WTC11 (cell line): ENCODE data around the gene FRMD6. TPM values are rescaled to one million over a fixed set of nuclear protein-coding genes. Genes with fewer than 3 reads are reported as not detected.

Source experiments
- ATAC-seq: fragments of 200-7000 bp; cut with Tn5 transposase; 2 replicates; pipeline ENCODE4 v1.10.0; 2021; ENCODE audit warnings: mild to moderate bottlenecking, moderate library complexity
- CTCF ChIA-PET: fragments of 300-600 bp; sonication (Branson Sonifier 250); formaldehyde crosslinking; loops from one replicate; lab custom pipeline; 2021; ENCODE audit warnings: antibody characterized with exemption; lab: Charles Lee
- POLR2A ChIA-PET: fragments of 350-600 bp; sonication (Branson Sonifier 250); formaldehyde crosslinking; loops from one replicate; lab custom pipeline; 2021; ENCODE audit warnings: antibody characterized with exemption; lab: Charles Lee
- DNase-seq: peaks from one replicate; pipeline ENCODE4 v3.0.0; 2021; ENCODE audit warnings: low spot score
- H3K27ac Mint-ChIP-seq: 2 replicates; pipeline ENCODE4 v1.8.0; 2021; ENCODE audit warnings: mixed read lengths
- H3K27me3 Mint-ChIP-seq: 2 replicates; pipeline ENCODE4 v1.8.0; 2021; ENCODE audit warnings: low read depth, mild to moderate bottlenecking, moderate library complexity, mixed read lengths
- H3K36me3 Mint-ChIP-seq: 2 replicates; pipeline ENCODE4 v1.8.0; 2021; ENCODE audit warnings: mixed read lengths
- H3K4me1 Mint-ChIP-seq: 2 replicates; pipeline ENCODE4 v1.8.0; 2022; ENCODE audit warnings: mixed read lengths
- H3K4me3 Mint-ChIP-seq: 2 replicates; pipeline ENCODE4 v1.8.0; 2021; ENCODE audit warnings: mild to moderate bottlenecking, moderate library complexity, mixed read lengths
- H3K9me3 Mint-ChIP-seq: 2 replicates; pipeline ENCODE4 v1.8.0; 2021; ENCODE audit warnings: mixed read lengths
- ELF4 ChIP-seq: sonication (generic); formaldehyde crosslinking; IDR thresholded peaks from 2 replicates; pipeline ENCODE4 v1.8.1; 2022; ENCODE audit warnings: low read depth, mild to moderate bottlenecking, moderate library complexity, missing genetic modification reagents
- GABPB1 ChIP-seq: sonication (generic); formaldehyde crosslinking; IDR thresholded peaks from 2 replicates; pipeline ENCODE4 v1.8.1; 2023; ENCODE audit warnings: mild to moderate bottlenecking, missing genetic modification reagents
- NR1H2 ChIP-seq: sonication (generic); formaldehyde crosslinking; IDR thresholded peaks from 2 replicates; pipeline ENCODE4 v1.9.0; 2021; ENCODE audit warnings: mild to moderate bottlenecking, moderate library complexity, missing genetic modification reagents
- NR3C1 ChIP-seq: sonication (generic); formaldehyde crosslinking; conservative IDR thresholded peaks from 2 replicates; pipeline ENCODE4 v1.8.1; 2023; ENCODE audit warnings: low read depth, mild to moderate bottlenecking, missing genetic modification reagents
- OVOL2 ChIP-seq: fragments of 250-450 bp; sonication (Bioruptor Pico); IDR thresholded peaks from 2 replicates; pipeline ENCODE4 v1.9.0; 2021; ENCODE audit warnings: mild to moderate bottlenecking, borderline replicate concordance
- SOX15 ChIP-seq: fragments of 250-450 bp; sonication (Bioruptor Pico); IDR thresholded peaks from 2 replicates; pipeline ENCODE4 v1.9.0; 2021; ENCODE audit warnings: mild to moderate bottlenecking
- TP53 ChIP-seq: sonication (generic); formaldehyde crosslinking; IDR thresholded peaks from 2 replicates; pipeline ENCODE4 v1.8.1; 2023; ENCODE audit warnings: mild to moderate bottlenecking, missing genetic modification reagents
- ZBTB21 ChIP-seq: sonication (generic); formaldehyde crosslinking; IDR thresholded peaks from 2 replicates; pipeline ENCODE4 v1.8.1; 2023; ENCODE audit warnings: mild to moderate bottlenecking, missing genetic modification reagents, borderline replicate concordance
- ZNF138 ChIP-seq: sonication (generic); formaldehyde crosslinking; conservative IDR thresholded peaks from 2 replicates; pipeline ENCODE4 v1.8.1; 2022; ENCODE audit warnings: mild to moderate bottlenecking, moderate library complexity, missing genetic modification reagents
- ZNF232 ChIP-seq: sonication (generic); formaldehyde crosslinking; IDR thresholded peaks from 2 replicates; pipeline ENCODE4 v1.8.0; 2022; ENCODE audit warnings: mild to moderate bottlenecking, missing genetic modification reagents
- total RNA-seq: library from RNA; stranded (reverse); gene quantifications from 3 replicates; pipeline ENCODE4 v1.2.3, GENCODE V29; 2021
- TF ChIP-seq, protein P1 (sequence below): sonication (generic); formaldehyde crosslinking; IDR thresholded peaks from 2 replicates; pipeline ENCODE4 v1.8.0; 2023; ENCODE audit warnings: mild to moderate bottlenecking, missing genetic modification reagents
- TF ChIP-seq, protein P2 (sequence below): sonication (generic); formaldehyde crosslinking; conservative IDR thresholded peaks from 2 replicates; pipeline ENCODE4 v1.8.1; 2023; ENCODE audit warnings: mild to moderate bottlenecking, low read depth, missing genetic modification reagents, moderate library complexity
- TF ChIP-seq, protein P3 (sequence below): fragments of 250-450 bp; sonication (Bioruptor Pico); IDR thresholded peaks from 2 replicates; pipeline ENCODE4 v1.9.0; 2021; ENCODE audit warnings: mild to moderate bottlenecking
- TF ChIP-seq, protein P4 (sequence below): fragments of 250-450 bp; sonication (Bioruptor Pico); conservative IDR thresholded peaks from 2 replicates; pipeline ENCODE4 v1.9.0; 2021; ENCODE audit warnings: mild to moderate bottlenecking
- TF ChIP-seq, protein P5 (sequence below): sonication (generic); formaldehyde crosslinking; IDR thresholded peaks from 2 replicates; pipeline ENCODE4 v1.8.1; 2023; ENCODE audit warnings: mild to moderate bottlenecking, missing genetic modification reagents
- TF ChIP-seq, protein P6 (sequence below): sonication (generic); formaldehyde crosslinking; IDR thresholded peaks from 2 replicates; pipeline ENCODE4 v1.8.0; 2022; ENCODE audit warnings: missing genetic modification reagents
- TF ChIP-seq, protein P7 (sequence below): sonication (generic); formaldehyde crosslinking; conservative IDR thresholded peaks from 2 replicates; pipeline ENCODE4 v1.8.1; 2022; ENCODE audit warnings: mild to moderate bottlenecking, missing genetic modification reagents
- TF ChIP-seq, protein P8 (sequence below): sonication (generic); formaldehyde crosslinking; IDR thresholded peaks from 2 replicates; pipeline ENCODE4 v1.8.1; 2022; ENCODE audit warnings: mild to moderate bottlenecking, moderate library complexity, missing genetic modification reagents
- TF ChIP-seq, protein P9 (sequence below): fragments of 250-450 bp; sonication (Bioruptor Pico); IDR thresholded peaks from 2 replicates; pipeline ENCODE4 v2.1.2; 2022; ENCODE audit warnings: mild to moderate bottlenecking, moderate library complexity

The FRMD6 gene
- total RNA-seq, 1 experiment from 2014 or later = 21.8 TPM

DNA sequence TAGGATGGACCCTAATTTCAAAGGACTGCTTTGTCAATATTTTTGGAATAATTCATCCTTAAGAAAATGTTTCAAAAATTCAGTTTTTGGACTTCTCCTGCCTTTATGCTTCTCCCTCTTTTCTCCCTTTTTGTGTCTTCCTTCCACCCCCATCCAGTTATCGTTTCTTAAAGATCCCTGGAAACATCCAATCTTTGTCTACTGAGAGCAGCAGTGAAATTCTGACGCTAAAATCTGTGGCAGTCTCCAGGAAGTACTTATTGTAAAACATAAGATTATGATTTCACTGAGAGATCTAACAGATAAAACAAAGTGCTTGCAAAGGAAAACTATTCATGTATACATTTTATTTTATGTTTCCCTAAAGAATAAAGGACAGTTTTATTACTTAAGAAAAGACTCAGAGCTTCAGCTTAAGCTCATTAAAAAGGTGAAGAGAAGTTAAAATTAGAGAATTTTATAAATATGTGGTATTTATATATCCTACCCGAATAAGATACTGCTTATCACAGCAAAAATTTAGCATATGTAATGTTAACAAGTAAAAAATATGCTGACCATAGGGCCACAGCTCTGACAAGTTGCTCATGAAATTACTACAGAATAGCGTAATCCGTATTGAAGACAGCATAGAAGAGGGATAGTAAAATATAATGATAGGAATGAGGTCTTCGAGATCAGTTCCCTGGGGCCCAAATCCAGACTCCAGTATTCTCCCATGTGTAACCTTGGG, 6.9 kb downstream of the FRMD6 start (continued):
- TF ChIP-seq, protein P1, sequence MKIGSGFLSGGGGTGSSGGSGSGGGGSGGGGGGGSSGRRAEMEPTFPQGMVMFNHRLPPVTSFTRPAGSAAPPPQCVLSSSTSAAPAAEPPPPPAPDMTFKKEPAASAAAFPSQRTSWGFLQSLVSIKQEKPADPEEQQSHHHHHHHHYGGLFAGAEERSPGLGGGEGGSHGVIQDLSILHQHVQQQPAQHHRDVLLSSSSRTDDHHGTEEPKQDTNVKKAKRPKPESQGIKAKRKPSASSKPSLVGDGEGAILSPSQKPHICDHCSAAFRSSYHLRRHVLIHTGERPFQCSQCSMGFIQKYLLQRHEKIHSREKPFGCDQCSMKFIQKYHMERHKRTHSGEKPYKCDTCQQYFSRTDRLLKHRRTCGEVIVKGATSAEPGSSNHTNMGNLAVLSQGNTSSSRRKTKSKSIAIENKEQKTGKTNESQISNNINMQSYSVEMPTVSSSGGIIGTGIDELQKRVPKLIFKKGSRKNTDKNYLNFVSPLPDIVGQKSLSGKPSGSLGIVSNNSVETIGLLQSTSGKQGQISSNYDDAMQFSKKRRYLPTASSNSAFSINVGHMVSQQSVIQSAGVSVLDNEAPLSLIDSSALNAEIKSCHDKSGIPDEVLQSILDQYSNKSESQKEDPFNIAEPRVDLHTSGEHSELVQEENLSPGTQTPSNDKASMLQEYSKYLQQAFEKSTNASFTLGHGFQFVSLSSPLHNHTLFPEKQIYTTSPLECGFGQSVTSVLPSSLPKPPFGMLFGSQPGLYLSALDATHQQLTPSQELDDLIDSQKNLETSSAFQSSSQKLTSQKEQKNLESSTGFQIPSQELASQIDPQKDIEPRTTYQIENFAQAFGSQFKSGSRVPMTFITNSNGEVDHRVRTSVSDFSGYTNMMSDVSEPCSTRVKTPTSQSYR (CRISPR knock-in tag) = no peak
- no peak for TF ChIP-seq SOX15 (CRISPR knock-in tag)

DNA sequence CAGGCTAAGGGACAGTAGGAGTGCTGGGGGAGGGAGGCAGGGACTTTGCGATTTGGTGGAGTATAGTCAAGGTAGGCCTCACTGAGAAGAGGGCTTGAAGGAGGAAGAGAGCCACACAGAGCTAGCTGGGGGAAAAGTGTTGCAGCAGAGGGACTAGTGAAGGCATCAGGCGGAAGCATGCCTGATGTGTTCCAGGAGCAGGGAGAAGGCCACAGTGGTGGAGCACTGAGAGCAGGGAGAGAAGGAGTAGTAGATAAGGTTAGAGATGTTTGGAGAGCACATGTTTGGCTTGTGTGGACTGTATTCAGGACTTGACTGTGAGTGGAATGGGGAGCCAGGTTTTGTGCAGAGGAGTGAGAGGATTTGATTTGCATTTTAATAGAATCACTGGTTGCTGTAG, 9.0 kb downstream of the FRMD6 start:
- Mint-ChIP-seq H3K4me1 (peaks cover 29% of the 10 kb centered on the region), H3K36me3 (peaks cover 7% of the 10 kb centered on the region), H3K4me3 (no peak overlapping the region), H3K9me3 (peaks cover 9% of the 10 kb centered on the region), H3K27me3 (no peaks in the 10 kb centered on the region), H3K27ac (peak overlapping the region; percentile 4; the same call in 1 of the 2 replicates)
- ChIA-PET POLR2A (no interaction called here), CTCF (interaction anchor here (1.7 kb wide), 1 partner anchor 9 kb away, joined by 5 read pairs; the partner anchor contains the start of gene FRMD6)
- DNase-seq (no peak), ATAC-seq (peak; percentile 51)
- no peak for TF ChIP-seq ZNF138 (CRISPR knock-in tag)
- TF ChIP-seq, protein P2, sequence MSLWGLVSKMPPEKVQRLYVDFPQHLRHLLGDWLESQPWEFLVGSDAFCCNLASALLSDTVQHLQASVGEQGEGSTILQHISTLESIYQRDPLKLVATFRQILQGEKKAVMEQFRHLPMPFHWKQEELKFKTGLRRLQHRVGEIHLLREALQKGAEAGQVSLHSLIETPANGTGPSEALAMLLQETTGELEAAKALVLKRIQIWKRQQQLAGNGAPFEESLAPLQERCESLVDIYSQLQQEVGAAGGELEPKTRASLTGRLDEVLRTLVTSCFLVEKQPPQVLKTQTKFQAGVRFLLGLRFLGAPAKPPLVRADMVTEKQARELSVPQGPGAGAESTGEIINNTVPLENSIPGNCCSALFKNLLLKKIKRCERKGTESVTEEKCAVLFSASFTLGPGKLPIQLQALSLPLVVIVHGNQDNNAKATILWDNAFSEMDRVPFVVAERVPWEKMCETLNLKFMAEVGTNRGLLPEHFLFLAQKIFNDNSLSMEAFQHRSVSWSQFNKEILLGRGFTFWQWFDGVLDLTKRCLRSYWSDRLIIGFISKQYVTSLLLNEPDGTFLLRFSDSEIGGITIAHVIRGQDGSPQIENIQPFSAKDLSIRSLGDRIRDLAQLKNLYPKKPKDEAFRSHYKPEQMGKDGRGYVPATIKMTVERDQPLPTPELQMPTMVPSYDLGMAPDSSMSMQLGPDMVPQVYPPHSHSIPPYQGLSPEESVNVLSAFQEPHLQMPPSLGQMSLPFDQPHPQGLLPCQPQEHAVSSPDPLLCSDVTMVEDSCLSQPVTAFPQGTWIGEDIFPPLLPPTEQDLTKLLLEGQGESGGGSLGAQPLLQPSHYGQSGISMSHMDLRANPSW (CRISPR knock-in tag) = no peak
- TF ChIP-seq NR1H2 (CRISPR knock-in tag) = no peak
- TF ChIP-seq, protein P3, sequence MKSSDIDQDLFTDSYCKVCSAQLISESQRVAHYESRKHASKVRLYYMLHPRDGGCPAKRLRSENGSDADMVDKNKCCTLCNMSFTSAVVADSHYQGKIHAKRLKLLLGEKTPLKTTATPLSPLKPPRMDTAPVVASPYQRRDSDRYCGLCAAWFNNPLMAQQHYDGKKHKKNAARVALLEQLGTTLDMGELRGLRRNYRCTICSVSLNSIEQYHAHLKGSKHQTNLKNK (CRISPR knock-in tag) = no peak
- TF ChIP-seq TP53 (CRISPR knock-in tag) = no peak
- no peak for TF ChIP-seq OVOL2 (CRISPR knock-in tag)
- TF ChIP-seq, protein P4, sequence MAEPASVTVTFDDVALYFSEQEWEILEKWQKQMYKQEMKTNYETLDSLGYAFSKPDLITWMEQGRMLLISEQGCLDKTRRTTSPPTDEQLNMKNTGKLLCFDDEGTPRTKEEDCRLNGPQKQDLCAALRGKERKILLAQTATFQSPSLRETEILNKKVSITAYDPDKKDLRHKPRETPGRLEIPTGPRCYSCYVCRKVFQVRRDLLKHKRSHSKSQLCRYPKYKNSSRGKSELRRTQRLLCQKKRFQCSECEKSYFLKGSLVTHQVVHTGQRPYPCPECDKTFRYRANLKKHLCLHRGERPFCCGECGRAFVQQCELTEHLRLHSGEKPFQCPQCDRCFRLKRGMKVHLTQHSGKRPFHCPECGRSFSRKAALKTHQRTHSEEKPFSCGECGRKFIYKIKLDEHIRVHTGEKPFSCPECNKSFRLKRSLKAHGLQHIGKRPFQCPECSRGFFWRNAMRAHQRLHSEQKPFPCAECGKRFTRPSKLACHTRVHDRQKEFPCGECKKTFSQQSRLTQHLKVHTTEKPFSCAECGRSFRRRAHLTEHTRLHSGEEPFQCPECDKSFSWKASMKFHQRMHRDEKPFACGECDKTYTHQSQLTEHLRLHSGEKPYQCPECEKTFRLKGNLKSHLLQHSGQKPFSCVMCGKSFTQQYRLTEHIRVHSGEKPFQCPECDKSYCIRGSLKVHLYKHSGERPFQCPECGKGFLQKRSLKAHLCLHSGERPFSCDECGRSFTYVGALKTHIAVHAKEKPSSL (CRISPR knock-in tag) = no peak
- TF ChIP-seq, protein P5, sequence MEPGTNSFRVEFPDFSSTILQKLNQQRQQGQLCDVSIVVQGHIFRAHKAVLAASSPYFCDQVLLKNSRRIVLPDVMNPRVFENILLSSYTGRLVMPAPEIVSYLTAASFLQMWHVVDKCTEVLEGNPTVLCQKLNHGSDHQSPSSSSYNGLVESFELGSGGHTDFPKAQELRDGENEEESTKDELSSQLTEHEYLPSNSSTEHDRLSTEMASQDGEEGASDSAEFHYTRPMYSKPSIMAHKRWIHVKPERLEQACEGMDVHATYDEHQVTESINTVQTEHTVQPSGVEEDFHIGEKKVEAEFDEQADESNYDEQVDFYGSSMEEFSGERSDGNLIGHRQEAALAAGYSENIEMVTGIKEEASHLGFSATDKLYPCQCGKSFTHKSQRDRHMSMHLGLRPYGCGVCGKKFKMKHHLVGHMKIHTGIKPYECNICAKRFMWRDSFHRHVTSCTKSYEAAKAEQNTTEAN (CRISPR knock-in tag) = no peak
- TF ChIP-seq, protein P6, sequence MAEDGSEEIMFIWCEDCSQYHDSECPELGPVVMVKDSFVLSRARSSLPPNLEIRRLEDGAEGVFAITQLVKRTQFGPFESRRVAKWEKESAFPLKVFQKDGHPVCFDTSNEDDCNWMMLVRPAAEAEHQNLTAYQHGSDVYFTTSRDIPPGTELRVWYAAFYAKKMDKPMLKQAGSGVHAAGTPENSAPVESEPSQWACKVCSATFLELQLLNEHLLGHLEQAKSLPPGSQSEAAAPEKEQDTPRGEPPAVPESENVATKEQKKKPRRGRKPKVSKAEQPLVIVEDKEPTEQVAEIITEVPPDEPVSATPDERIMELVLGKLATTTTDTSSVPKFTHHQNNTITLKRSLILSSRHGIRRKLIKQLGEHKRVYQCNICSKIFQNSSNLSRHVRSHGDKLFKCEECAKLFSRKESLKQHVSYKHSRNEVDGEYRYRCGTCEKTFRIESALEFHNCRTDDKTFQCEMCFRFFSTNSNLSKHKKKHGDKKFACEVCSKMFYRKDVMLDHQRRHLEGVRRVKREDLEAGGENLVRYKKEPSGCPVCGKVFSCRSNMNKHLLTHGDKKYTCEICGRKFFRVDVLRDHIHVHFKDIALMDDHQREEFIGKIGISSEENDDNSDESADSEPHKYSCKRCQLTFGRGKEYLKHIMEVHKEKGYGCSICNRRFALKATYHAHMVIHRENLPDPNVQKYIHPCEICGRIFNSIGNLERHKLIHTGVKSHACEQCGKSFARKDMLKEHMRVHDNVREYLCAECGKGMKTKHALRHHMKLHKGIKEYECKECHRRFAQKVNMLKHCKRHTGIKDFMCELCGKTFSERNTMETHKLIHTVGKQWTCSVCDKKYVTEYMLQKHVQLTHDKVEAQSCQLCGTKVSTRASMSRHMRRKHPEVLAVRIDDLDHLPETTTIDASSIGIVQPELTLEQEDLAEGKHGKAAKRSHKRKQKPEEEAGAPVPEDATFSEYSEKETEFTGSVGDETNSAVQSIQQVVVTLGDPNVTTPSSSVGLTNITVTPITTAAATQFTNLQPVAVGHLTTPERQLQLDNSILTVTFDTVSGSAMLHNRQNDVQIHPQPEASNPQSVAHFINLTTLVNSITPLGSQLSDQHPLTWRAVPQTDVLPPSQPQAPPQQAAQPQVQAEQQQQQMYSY (CRISPR knock-in tag) = no peak
- no peak for TF ChIP-seq ELF4 (CRISPR knock-in tag)
- TF ChIP-seq, protein P7, sequence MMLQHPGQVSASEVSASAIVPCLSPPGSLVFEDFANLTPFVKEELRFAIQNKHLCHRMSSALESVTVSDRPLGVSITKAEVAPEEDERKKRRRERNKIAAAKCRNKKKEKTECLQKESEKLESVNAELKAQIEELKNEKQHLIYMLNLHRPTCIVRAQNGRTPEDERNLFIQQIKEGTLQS (CRISPR knock-in tag) = no peak
- TF ChIP-seq, protein P8, sequence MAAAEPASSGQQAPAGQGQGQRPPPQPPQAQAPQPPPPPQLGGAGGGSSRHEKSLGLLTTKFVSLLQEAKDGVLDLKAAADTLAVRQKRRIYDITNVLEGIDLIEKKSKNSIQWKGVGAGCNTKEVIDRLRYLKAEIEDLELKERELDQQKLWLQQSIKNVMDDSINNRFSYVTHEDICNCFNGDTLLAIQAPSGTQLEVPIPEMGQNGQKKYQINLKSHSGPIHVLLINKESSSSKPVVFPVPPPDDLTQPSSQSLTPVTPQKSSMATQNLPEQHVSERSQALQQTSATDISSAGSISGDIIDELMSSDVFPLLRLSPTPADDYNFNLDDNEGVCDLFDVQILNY (CRISPR knock-in tag) = no peak
- no peak for TF ChIP-seq ZNF232 (CRISPR knock-in tag)
- no peak for TF ChIP-seq NR3C1 (CRISPR knock-in tag)
- TF ChIP-seq ZBTB21 (CRISPR knock-in tag) = no peak
- TF ChIP-seq GABPB1 (CRISPR knock-in tag) = no peak
- TF ChIP-seq, protein P9, sequence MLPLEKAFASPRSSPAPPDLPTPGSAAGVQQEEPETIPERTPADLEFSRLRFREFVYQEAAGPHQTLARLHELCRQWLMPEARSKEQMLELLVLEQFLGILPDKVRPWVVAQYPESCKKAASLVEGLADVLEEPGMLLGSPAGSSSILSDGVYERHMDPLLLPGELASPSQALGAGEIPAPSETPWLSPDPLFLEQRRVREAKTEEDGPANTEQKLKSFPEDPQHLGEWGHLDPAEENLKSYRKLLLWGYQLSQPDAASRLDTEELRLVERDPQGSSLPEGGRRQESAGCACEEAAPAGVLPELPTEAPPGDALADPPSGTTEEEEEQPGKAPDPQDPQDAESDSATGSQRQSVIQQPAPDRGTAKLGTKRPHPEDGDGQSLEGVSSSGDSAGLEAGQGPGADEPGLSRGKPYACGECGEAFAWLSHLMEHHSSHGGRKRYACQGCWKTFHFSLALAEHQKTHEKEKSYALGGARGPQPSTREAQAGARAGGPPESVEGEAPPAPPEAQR (CRISPR knock-in tag) = no peak
